B cell (primary cell): ENCODE data around the gene SUSD4.

ENCODE experiments used
- EZH2 ChIP-seq: IDR thresholded peaks from 2 replicates; pipeline ENCODE4 v1.6.1; 2012; ENCODE audit warnings: borderline replicate concordance, low read depth, mild to moderate bottlenecking, moderate library complexity, low read length; ENCODE audit not compliant: insufficient read depth, poor library complexity, severe bottlenecking
- TF ChIP-seq, protein P1 (sequence below): fragments of 200-600 bp; IDR thresholded peaks from one replicate; pipeline ENCODE4 v1.8.0; 2022; ENCODE audit warnings: antibody characterized with exemption, mild to moderate bottlenecking

GRCh38 chr1:223244366-223245103 lies 119.4 kb downstream of the SUSD4 start:
- TF ChIP-seq, protein P1, sequence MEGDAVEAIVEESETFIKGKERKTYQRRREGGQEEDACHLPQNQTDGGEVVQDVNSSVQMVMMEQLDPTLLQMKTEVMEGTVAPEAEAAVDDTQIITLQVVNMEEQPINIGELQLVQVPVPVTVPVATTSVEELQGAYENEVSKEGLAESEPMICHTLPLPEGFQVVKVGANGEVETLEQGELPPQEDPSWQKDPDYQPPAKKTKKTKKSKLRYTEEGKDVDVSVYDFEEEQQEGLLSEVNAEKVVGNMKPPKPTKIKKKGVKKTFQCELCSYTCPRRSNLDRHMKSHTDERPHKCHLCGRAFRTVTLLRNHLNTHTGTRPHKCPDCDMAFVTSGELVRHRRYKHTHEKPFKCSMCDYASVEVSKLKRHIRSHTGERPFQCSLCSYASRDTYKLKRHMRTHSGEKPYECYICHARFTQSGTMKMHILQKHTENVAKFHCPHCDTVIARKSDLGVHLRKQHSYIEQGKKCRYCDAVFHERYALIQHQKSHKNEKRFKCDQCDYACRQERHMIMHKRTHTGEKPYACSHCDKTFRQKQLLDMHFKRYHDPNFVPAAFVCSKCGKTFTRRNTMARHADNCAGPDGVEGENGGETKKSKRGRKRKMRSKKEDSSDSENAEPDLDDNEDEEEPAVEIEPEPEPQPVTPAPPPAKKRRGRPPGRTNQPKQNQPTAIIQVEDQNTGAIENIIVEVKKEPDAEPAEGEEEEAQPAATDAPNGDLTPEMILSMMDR: no peak
- TF ChIP-seq EZH2: no peak
